ENCODE measurements around the gene DSP.
A peak's percentile ranks its signal among the peaks of the same experiment; 100 is the strongest.

Gene DSP

GRCh38 chr6:7566617-7567173 is 25.2 kb downstream of the DSP start:
- DNase-seq, result no peak

GRCh38 chr6:7568021-7568420 is 26.6 kb downstream of the DSP start:
- no peak for DNase-seq

- no peak for DNase-seq
Measured at GRCh38 chr6:7569082-7569481, 27.6 kb downstream of the DSP start.

GRCh38 chr6:7572213-7572943 is 30.9 kb downstream of the DSP start:
- no peak for DNase-seq

GRCh38 chr6:7574500-7574899 is 33.0 kb downstream of the DSP start:
- DNase-seq, result no peak

GRCh38 chr6:7578516-7578915 is 37.0 kb downstream of the DSP start:
- DNase-seq, result no peak

DNA sequence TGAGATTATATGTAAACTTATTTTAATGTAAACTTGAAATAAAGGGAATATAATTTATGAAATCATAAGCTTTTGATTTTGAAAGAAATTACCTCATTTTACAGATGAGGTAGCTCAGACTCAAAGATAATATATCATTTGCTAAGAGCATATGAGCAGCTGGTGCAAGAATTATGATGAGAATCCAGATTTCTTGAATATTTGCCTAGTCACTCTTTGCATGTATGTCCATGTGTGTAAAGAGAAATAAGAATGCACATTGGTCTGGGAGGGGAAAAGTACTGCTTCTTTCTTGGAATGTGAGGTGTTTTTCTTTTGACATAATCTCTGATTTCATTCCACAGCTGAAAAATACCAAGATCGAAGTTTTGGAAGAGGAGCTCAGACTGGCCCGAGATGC is 37.5 kb downstream of the DSP start:
- DNase-seq, result no peak

GRCh38 chr6:7579851-7580250 is 38.4 kb downstream of the DSP start:
- DNase-seq, result no peak

GRCh38 chr6:7580537-7580926 is 39.1 kb downstream of the DSP start:
- DNase-seq, result no peak

- no peak for DNase-seq
Measured at GRCh38 chr6:7580927-7581618, 39.6 kb downstream of the DSP start.

GRCh38 chr6:7585287-7585930 is 43.9 kb downstream of the DSP start:
- no peak for DNase-seq

DNA sequence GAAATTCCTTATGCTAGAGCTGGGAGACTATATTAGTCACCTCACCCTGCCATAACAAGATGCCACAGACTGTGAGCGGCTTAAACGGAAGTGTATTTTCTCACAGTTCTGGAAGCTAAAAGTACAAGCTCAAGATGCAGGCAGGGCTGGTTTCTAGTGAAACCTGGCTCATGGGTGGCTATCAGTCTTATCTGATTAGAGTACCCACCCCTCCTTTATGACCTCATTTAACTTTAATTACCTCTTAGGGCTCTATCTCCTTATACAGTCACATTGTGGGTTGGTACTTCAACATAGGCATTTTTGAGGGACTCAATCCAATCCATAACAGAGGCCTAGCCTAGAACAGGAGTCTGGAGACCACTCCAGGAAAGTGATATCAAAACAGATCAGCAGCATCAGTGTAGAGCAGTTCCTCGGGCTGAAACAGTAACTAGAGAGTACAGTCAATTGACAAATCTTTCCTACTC is 46.2 kb downstream of the DSP start:
- DNase-seq, result no peak

DNA sequence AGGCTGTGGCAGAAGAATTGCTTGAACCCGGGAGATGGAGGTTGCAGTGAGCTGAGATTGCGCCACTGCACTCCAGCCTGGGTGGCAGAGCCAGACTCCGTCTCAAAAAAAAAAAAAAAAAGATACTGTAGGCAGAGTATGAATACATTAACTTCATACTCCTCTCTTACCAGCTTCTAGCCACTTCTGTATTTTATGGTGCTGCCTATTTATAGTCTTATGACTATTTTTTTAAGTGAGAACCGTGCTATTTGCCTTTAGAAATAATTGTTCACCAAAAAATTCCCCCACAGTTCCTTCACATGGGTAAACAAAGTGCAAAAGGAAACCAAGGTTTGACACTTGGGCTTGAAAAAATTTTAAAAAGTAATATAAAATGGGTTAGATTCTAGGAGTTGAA is 47.0 kb downstream of the DSP start:
- DNase-seq, result peak in 1 of 2 experiments; percentile 5

DNA sequence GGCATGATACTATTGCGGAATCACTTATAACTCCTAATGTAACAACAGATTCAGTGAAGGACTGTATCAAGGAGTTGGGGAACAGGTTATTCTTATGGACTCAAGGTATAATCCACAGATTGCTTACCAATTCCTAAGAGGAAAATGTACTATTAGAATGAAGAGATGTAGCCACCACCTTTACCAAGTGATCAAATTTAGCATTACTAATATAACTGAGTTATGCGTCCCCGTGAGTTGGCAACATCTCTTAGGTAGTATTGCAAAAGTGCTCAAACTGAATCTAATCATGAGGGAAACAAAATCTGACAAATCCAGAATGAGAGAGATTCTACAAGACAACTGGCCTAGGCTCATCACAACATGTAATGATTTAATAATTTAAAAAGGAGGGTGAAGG is 47.8 kb downstream of the DSP start:
- no peak for DNase-seq

GRCh38 chr6:7589949-7590917 is 48.8 kb downstream of the DSP start, which contains the start of gene SNRNP48:
TSS of gene SNRNP48 (plus strand) at chr6:7590198. CDS start at chr6:7590258, 60 bp downstream.
- DNase-seq, result peak; percentile 88 to 93

GRCh38 chr6:7590918-7591302 is 49.4 kb downstream of the DSP start:
- peak in 1 of 2 experiments; percentile 12 for DNase-seq

DNA sequence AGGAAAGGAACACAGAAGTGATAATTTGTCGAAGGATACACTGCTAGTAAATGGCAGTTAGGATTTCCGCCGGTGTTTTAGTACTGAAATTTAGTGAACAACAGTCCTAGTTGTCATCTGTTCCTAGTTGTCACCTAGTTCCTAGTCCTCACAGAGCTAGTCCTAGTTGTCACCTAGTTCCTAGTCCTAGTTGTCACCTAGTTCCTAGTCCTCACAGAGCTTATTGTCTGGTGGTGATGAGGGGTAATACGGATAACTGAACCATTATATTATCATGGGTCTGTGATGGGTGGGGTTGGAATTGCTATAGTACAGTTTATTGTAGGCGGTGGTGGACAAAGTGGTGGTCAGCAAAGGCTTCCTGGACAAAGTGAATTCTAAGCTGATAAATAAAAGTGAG is 50.3 kb downstream of the DSP start:
- peak in 1 of 2 experiments; percentile 8 for DNase-seq

GRCh38 chr6:7593229-7593628 is 51.8 kb downstream of the DSP start:
- DNase-seq, result no peak

GRCh38 chr6:7594579-7595125 is 53.2 kb downstream of the DSP start:
- no peak for DNase-seq

DNA sequence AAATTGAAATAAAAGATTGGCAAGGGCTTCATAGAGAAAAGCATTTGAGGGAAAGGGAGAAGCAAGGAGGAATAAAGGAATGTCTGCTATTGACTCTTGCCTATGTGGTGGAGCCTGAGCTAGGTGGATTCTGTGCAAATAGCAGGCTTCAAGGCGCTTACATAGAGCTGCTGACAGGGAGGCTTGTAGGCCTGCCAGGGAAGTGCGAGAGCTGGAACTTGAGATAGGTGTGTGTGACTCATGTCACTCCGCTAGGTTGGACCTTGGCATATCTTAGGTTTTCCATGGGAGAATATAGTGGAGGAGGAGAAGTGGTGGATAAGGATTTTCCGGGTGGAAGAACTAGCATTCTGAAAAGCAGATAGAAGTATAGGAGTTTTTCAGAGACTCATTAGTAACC is 62.5 kb downstream of the DSP start:
- DNase-seq, result no peak

GRCh38 chr6:7604506-7604905 is 63.0 kb downstream of the DSP start:
- no peak for DNase-seq

Data from Kasumi-1 (cell line).